ENCODE results near the gene RNF121. TPM values are rescaled to one million over a fixed set of nuclear protein-coding genes. Genes with fewer than 3 reads are reported as not detected.
A peak's percentile ranks its signal among the peaks of the same experiment; 100 is the strongest.
"Not testable (repeated sequence)": the region's sequence is repeated elsewhere in the genome, so short reads cannot be mapped to it uniquely, and the experiment has no call there.

The RNF121 gene
- 10 to 100 TPM; 36.7 to 41.6 (median 38.7) TPM for total RNA-seq (2021; fragmentation: NEBNext Ultra II Directional; extraction: Animal tissue kit (Norgen Biotek cat#: 25700))
- long read RNA-seq, transcript RNF121-201 (9 exons, 2,625 nt): major isoform, 12 of 25 reads
- long read RNA-seq, transcript RNF121-211 (8 exons, 2,202 nt): minor isoform, 5 of 25 reads
- long read RNA-seq, partial matches to known transcripts: 4 of 25 reads
- long read RNA-seq, other reads (novel, unspliced or antisense): 2 of 25 reads

GRCh38 chr11:71928737-71929443, at the start of gene RNF121:
Gene RNF121 (plus strand): TSS chr11:71929046. CDS start chr11:71929062, 16 bp downstream.
- H3K27me3 Mint-ChIP-seq (ENCODE audit: insufficient read depth): no peaks in the 10 kb centered on the region; the same call in 1 of the 2 replicates
- peak within 1 kb of the TSS; percentile 99 for H3K4me3 Mint-ChIP-seq
- DNase-seq: peak; percentile 90
- TF ChIP-seq CTCF (IDR thresholded peaks at IDR 0.05): no peak
- H3K27ac Mint-ChIP-seq: peak within 1 kb of the TSS; percentile 97
- no peaks in the 10 kb centered on the region; the same call in 1 of the 2 replicates for H3K36me3 Mint-ChIP-seq (ENCODE audit: low read depth)
- no peaks in the 10 kb centered on the region for H3K9me3 Mint-ChIP-seq
- H3K4me1 Mint-ChIP-seq (ENCODE audit: low read depth): peaks cover 41% of the 10 kb centered on the region

GRCh38 chr11:71885806-71886205, 43.0 kb upstream of the RNF121 start:
- not testable (repeated sequence) for H3K27ac Mint-ChIP-seq; H3K36me3 Mint-ChIP-seq (ENCODE audit: low read depth); DNase-seq; H3K9me3 Mint-ChIP-seq; H3K27me3 Mint-ChIP-seq (ENCODE audit: insufficient read depth); H3K4me3 Mint-ChIP-seq; H3K4me1 Mint-ChIP-seq (ENCODE audit: low read depth)

GRCh38 chr11:71888335-71889010, 40.4 kb upstream of the RNF121 start:
- H3K4me3 Mint-ChIP-seq; H3K27me3 Mint-ChIP-seq (ENCODE audit: insufficient read depth); H3K27ac Mint-ChIP-seq; H3K36me3 Mint-ChIP-seq (ENCODE audit: low read depth); H3K9me3 Mint-ChIP-seq; H3K4me1 Mint-ChIP-seq (ENCODE audit: low read depth); DNase-seq: not testable (repeated sequence)

GRCh38 chr11:71889181-71889872, 39.5 kb upstream of the RNF121 start:
- not testable (repeated sequence) for H3K27me3 Mint-ChIP-seq (ENCODE audit: insufficient read depth); DNase-seq; H3K4me1 Mint-ChIP-seq (ENCODE audit: low read depth); H3K4me3 Mint-ChIP-seq; H3K27ac Mint-ChIP-seq; H3K9me3 Mint-ChIP-seq
- peaks cover 15% of the 10 kb centered on the region for H3K36me3 Mint-ChIP-seq (ENCODE audit: low read depth)

GRCh38 chr11:71895961-71896360, 32.9 kb upstream of the RNF121 start:
- Mint-ChIP-seq H3K4me1 (ENCODE audit: low read depth) (peaks cover 4% of the 10 kb centered on the region; the same call in 1 of the 2 replicates), H3K9me3 (peaks cover 6% of the 10 kb centered on the region), H3K27me3 (ENCODE audit: insufficient read depth) (no peaks in the 10 kb centered on the region), H3K4me3 (no peak overlapping the region), H3K27ac (no peak overlapping the region), H3K36me3 (ENCODE audit: low read depth) (peaks cover 46% of the 10 kb centered on the region)
- no peak for TF ChIP-seq CTCF (IDR thresholded peaks at IDR 0.05)
- DNase-seq: no peak

GRCh38 chr11:71901137-71901536, 27.7 kb upstream of the RNF121 start:
- H3K27me3 Mint-ChIP-seq (ENCODE audit: insufficient read depth); H3K9me3 Mint-ChIP-seq; H3K4me3 Mint-ChIP-seq; H3K27ac Mint-ChIP-seq: not testable (repeated sequence)
- Mint-ChIP-seq H3K4me1 (ENCODE audit: low read depth) (peaks cover 12% of the 10 kb centered on the region; the same call in 1 of the 2 replicates), H3K36me3 (ENCODE audit: low read depth) (peaks cover 41% of the 10 kb centered on the region)
- peak; percentile 58 for DNase-seq

- Mint-ChIP-seq H3K4me3 (no peak overlapping the region), H3K36me3 (ENCODE audit: low read depth) (peaks cover 21% of the 10 kb centered on the region), H3K9me3 (no peaks in the 10 kb centered on the region), H3K27me3 (ENCODE audit: insufficient read depth) (no peaks in the 10 kb centered on the region; the same call in 1 of the 2 replicates), H3K4me1 (ENCODE audit: low read depth) (no peaks in the 10 kb centered on the region), H3K27ac (no peak overlapping the region)
- no peak for TF ChIP-seq CTCF (IDR thresholded peaks at IDR 0.05)
- DNase-seq: no peak
These were observed 20.6 kb upstream of the RNF121 start for GRCh38 chr11:71908218-71908617.

- not testable (repeated sequence) for H3K27me3 Mint-ChIP-seq (ENCODE audit: insufficient read depth); H3K4me3 Mint-ChIP-seq; H3K27ac Mint-ChIP-seq; DNase-seq; H3K9me3 Mint-ChIP-seq
- H3K4me1 Mint-ChIP-seq (ENCODE audit: low read depth): peaks cover 14% of the 10 kb centered on the region
- H3K36me3 Mint-ChIP-seq (ENCODE audit: low read depth): peaks cover 32% of the 10 kb centered on the region
These were observed 18.1 kb upstream of the RNF121 start for GRCh38 chr11:71910775-71911174.
